ENCODE measurements around the gene PTPN2.

Gene PTPN2

DNA sequence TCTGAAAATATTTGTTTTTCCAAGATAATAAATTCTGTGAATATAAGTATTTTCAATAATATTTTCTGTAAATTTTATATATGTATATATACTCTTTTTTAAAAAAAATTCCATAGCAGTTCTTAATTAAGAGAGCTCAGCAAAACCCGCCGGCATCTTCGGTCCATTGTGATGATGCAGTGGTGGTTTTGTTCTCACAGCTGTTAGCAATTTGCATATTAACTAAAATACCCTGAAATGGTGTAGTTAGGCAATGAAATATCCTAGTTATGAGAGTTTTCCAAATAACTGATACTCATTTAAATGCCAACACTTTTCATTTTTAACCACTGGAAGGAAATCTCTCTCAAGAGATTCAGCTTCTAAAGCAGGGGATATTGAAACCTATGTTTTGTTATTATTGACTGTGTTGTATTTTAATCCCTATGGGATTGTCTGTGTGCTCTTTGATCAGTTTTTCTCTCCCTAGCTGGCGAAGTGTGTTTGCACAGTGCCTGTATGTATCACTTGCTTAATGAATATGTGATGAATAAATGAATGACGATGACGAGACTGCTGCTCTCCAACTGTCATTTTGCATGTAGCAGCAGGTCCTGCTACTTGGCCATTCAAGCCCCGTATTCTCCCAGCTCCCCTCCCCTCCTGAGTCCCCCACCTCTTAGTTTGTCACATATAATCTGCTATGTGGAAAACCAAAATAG, 138.8 kb downstream of the PTPN2 start:
- DNase-seq (ENCODE audit: low read depth in 2 of 2): no peak

DNA sequence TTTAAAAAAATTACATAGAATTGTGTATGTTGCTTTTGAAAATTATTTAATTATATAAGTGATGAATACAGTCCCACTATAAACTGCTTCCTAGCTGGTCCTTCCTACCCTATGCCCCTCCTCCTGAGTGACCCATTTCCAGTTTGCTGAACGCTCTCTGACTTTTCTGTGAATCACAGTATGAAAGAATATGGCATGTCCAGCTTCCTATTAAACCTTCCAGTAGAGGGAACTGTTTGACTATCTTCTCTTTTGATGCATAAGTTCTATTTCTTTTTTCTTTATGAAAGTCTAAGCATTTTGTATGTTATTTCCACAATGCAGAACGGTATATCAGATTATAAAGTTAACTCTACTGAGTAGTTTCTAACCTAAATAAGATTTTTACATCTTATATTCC, 139.9 kb downstream of the PTPN2 start:
- no peak for DNase-seq (ENCODE audit: low read depth in 2 of 2)

DNA sequence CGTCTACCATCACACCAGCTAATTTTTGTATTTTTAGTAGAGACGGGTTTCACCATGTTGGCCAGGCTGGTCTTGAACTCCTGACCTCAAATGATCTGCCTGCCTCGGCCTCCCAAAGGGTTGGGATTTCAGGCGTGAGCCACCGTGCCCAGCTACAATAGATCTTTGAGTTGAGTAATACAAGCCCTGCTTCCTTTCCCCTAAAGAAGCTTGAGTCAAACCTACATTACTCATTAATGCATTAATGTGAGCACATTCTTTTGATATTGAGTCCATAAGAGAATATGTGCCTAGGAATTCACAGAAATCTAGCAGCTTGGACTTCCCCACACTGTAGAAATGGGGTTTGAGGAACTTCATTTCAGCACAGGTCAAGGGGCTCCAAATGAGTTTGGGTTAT, 141.6 kb downstream of the PTPN2 start:
- no peak for DNase-seq (ENCODE audit: low read depth in 2 of 2)
